Testis (tissue), 3 donors: ENCODE measurements around the gene OGFOD3. TPM values are rescaled to one million over a fixed set of nuclear protein-coding genes. Genes with fewer than 3 reads are reported as not detected.

ENCODE experiments used
- DNase-seq: peaks from one replicate; pipeline ENCODE4 v3.0.0-alpha.2; 2019
- H3K27ac ChIP-seq, 2 donors: fragments of 200-600 bp; sonication (generic); one replicate each; pipeline ENCODE4 v1.5.1; 2019
- H3K27me3 ChIP-seq: fragments of 200-600 bp; sonication (generic); one replicate; pipeline ENCODE4 v1.5.1; 2019
- H3K36me3 ChIP-seq: fragments of 200-600 bp; sonication (generic); one replicate; pipeline ENCODE4 v1.5.1; 2017; ENCODE audit warnings: low read depth; ENCODE audit errors: missing control alignments
- H3K4me1 ChIP-seq: fragments of 200-600 bp; sonication (generic); one replicate; pipeline ENCODE4 v1.5.1; 2019
- H3K4me3 ChIP-seq, 2 donors: fragments of 200-600 bp; sonication (generic); one replicate each; pipeline ENCODE4 v1.5.1; 2017 to 2019
- H3K9me3 ChIP-seq: fragments of 200-600 bp; sonication (generic); one replicate; pipeline ENCODE4 v1.5.1; 2017
- POLR2A ChIP-seq: fragments of 450-650 bp; IDR thresholded peaks from one replicate; pipeline ENCODE4 v1.6.1; 2017; ENCODE audit warnings: antibody characterized with exemption, mild to moderate bottlenecking, moderate library complexity
- WGBS, 2 donors: methylation state at CpG; one replicate each; pipeline ENCODE4 v1.1.5; 2018; 5-methylcytosine and 5-hydroxymethylcytosine counted together
- intact Hi-C: fragments of 100-400 bp; cut with DNase I; formaldehyde crosslinking; loops from one replicate; pipeline ENCODE4 v1.15.1; 2023; ENCODE audit warnings: low total_unique reads
- polyA plus RNA-seq: library from polyadenylated mRNA; stranded (reverse); fragments of 350-450 nt; fragmentation: Illumina TruSeq; extraction: RNeasy Lipid Tissue Mini Kit (QIAGEN cat#74804); gene quantifications from one replicate; pipeline ENCODE4 v1.2.3, GENCODE V29; 2014; ENCODE audit warnings: low read depth, low replicate concordance; ENCODE audit not compliant: insufficient read depth
- total RNA-seq, 2 donors: library from RNA; depleted of rRNA; stranded (reverse); fragments of >200 nt; gene quantifications; one replicate each; pipeline ENCODE4 v1.2.3, GENCODE V29; 2016
- TF ChIP-seq, protein P1 (sequence below), 3 experiments: fragments of 450-650 bp in 2 of 3; fragments of 200-600 bp in 1 of 3; sonication (generic) in 1 of 3; IDR thresholded peaks; one replicate each; pipeline ENCODE4 v1.5.1; 2016 to 2019; ENCODE audit warnings: antibody characterized with exemption in 3 of 3, mild to moderate bottlenecking in 2 of 3, moderate library complexity in 1 of 3

The OGFOD3 gene
- total and polyA plus RNA-seq, 3 donors from 2014 or later = 19.6 to 37.4 (median 28.9) TPM

GRCh38 chr17:82434216-82434565 lies 15.8 kb upstream of the OGFOD3 start:
- no peak for DNase-seq
- TF ChIP-seq, protein P1, sequence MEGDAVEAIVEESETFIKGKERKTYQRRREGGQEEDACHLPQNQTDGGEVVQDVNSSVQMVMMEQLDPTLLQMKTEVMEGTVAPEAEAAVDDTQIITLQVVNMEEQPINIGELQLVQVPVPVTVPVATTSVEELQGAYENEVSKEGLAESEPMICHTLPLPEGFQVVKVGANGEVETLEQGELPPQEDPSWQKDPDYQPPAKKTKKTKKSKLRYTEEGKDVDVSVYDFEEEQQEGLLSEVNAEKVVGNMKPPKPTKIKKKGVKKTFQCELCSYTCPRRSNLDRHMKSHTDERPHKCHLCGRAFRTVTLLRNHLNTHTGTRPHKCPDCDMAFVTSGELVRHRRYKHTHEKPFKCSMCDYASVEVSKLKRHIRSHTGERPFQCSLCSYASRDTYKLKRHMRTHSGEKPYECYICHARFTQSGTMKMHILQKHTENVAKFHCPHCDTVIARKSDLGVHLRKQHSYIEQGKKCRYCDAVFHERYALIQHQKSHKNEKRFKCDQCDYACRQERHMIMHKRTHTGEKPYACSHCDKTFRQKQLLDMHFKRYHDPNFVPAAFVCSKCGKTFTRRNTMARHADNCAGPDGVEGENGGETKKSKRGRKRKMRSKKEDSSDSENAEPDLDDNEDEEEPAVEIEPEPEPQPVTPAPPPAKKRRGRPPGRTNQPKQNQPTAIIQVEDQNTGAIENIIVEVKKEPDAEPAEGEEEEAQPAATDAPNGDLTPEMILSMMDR (IDR thresholded peaks at IDR 0.05) = no peak
- TF ChIP-seq POLR2A = no peak
- no peaks in the 10 kb centered on the region for H3K27me3 ChIP-seq
- intact Hi-C loops = no loop called here
- no peaks in the 10 kb centered on the region for H3K36me3 ChIP-seq
- H3K4me1 ChIP-seq = peaks cover 8% of the 10 kb centered on the region
- WGBS, 2 donors = 76% methylated on average over 3 of the region's 3 CpGs
- H3K4me3 ChIP-seq = no peak overlapping the region
- H3K9me3 ChIP-seq = no peaks in the 10 kb centered on the region
- no peak overlapping the region for H3K27ac ChIP-seq

DNA sequence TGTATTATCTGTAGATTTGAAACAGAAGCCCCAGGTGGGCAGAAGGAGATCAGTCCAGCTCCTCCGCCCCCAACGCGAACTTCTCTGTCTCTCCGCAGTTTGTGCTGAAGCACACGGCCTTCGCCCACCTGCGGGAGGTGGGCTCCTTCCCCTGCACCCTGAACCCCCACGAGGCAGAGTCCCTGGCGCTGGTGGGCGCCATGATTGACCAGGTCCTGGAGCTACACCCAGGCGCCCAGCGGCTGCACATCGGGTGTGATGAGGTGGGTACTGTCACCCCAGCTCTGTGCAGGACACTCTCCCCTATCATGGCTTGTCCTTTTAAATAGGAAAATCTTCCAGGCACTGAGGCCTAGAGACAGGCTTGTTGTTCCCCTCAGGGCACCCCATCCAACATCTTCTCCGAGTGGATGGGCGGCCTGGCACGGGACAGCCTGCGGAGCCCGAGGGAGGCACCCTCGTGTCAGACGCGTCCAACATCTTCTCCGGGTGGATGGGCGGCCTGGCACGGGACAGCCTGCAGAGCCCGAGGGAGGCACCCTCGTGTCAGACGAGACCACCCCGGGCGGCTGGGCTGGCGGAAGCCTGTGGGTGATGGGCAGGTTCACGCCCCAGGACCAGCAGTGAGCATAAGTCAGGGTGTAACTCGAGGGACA lies 15.3 kb upstream of the OGFOD3 start:
- TF ChIP-seq, protein P1 (IDR thresholded peaks at IDR 0.05) = no peak
- TF ChIP-seq POLR2A = no peak
- Histone ChIP-seq H3K4me1 (peaks cover 8% of the 10 kb centered on the region), H3K9me3 (no peaks in the 10 kb centered on the region), H3K27me3 (no peaks in the 10 kb centered on the region), H3K27ac (no peak overlapping the region), H3K36me3 (no peaks in the 10 kb centered on the region), H3K4me3 (no peak overlapping the region)
- intact Hi-C loops = no loop called here
- DNase-seq = no peak
- 91 to 94% methylated on average over 17 to 32 of the region's 32 CpGs for WGBS, 2 donors

- intact Hi-C loops = no loop called here
- peaks cover 8% of the 10 kb centered on the region for H3K4me1 ChIP-seq
- TF ChIP-seq POLR2A = no peak
- TF ChIP-seq, protein P1 (IDR thresholded peaks at IDR 0.05) = no peak
- 79 to 100% methylated on average over 1 to 8 of the region's 8 CpGs for WGBS, 2 donors
- no peaks in the 10 kb centered on the region for H3K36me3 ChIP-seq
- no peaks in the 10 kb centered on the region for H3K27me3 ChIP-seq
- H3K4me3 ChIP-seq = no peak overlapping the region
- no peaks in the 10 kb centered on the region for H3K9me3 ChIP-seq
- no peak overlapping the region for H3K27ac ChIP-seq
- DNase-seq = no peak
Observed at GRCh38 chr17:82432017-82432416, 13.6 kb upstream of the OGFOD3 start.

- no peak overlapping the region for H3K27ac ChIP-seq
- TF ChIP-seq POLR2A = no peak
- TF ChIP-seq, protein P1 (IDR thresholded peaks at IDR 0.05) = no peak
- no peak overlapping the region for H3K4me3 ChIP-seq
- H3K27me3 ChIP-seq = no peaks in the 10 kb centered on the region
- H3K9me3 ChIP-seq = no peaks in the 10 kb centered on the region
- DNase-seq = no peak
- H3K4me1 ChIP-seq = no peaks in the 10 kb centered on the region
- WGBS, 2 donors = 81 to 88% methylated on average over 7 of the region's 7 CpGs
- no peaks in the 10 kb centered on the region for H3K36me3 ChIP-seq
- intact Hi-C loops = no loop called here
Observed at GRCh38 chr17:82429824-82430223, 11.4 kb upstream of the OGFOD3 start.

DNA sequence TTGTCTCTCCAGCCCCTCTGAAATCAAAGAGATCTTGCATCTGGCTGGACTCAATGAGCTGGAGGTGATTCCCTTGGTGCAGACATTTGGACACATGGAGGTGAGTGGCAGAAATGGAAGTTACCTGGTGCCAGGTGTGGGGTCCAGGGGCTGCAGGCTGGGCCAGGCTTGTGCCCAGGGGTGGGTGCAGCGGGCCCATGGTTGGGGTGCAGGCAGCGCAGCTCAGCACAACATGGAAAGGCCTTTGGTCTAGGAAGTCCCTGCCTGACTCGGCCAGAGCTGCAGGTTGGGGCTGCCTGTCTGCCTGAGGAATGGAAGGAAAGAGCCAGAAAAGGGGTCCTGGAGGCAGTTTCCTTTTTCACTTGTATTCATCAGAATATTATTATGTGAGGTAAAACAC lies 10.2 kb upstream of the OGFOD3 start:
- Histone ChIP-seq H3K27ac (no peak overlapping the region), H3K4me3 (no peak overlapping the region), H3K36me3 (no peaks in the 10 kb centered on the region), H3K9me3 (no peaks in the 10 kb centered on the region), H3K4me1 (peaks cover 11% of the 10 kb centered on the region), H3K27me3 (no peaks in the 10 kb centered on the region)
- no peak for TF ChIP-seq POLR2A
- TF ChIP-seq, protein P1 (IDR thresholded peaks at IDR 0.05) = no peak
- DNase-seq = no peak
- intact Hi-C loops = no loop called here
- WGBS, 2 donors = 93 to 94% methylated on average over 2 to 3 of the region's 3 CpGs
